Cardiac muscle cell (in vitro differentiated cells and primary cell): ENCODE results near the gene VPS39. TPM values are rescaled to one million over a fixed set of nuclear protein-coding genes. Genes with fewer than 3 reads are reported as not detected.

Source experiments
- DNase-seq, 2 donors: peaks; one replicate each; pipeline versions ENCODE4 v3.0.0 to v3.0.0-alpha.2; 2010 to 2017; ENCODE audit warnings: low read depth in 1 of 2, low spot score in 1 of 2
- H3K27ac ChIP-seq: fragments of 200-600 bp; sonication (generic); 2 replicates; pipeline ENCODE4 v1.5.1; 2016
- H3K27me3 ChIP-seq: fragments of 200-600 bp; sonication (generic); 2 replicates; pipeline ENCODE4 v1.6.0; 2016; ENCODE audit warnings: control low read depth
- H3K36me3 ChIP-seq: fragments of 200-600 bp; sonication (generic); 2 replicates; pipeline ENCODE4 v1.5.1; 2016; ENCODE audit warnings: control low read depth
- H3K4me1 ChIP-seq: fragments of 200-600 bp; sonication (generic); 2 replicates; pipeline ENCODE4 v1.8.1; 2017; ENCODE audit warnings: low read depth, mild to moderate bottlenecking, mixed run types
- H3K4me3 ChIP-seq: fragments of 200-600 bp; sonication (generic); 2 replicates; pipeline ENCODE4 v1.5.1; 2016; ENCODE audit warnings: mild to moderate bottlenecking
- H3K9me3 ChIP-seq: fragments of 200-600 bp; sonication (generic); 2 replicates; pipeline ENCODE4 v1.5.1; 2017; ENCODE audit warnings: low read depth, mild to moderate bottlenecking, control low read depth
- CTCF ChIP-seq: IDR thresholded peaks from 2 replicates; pipeline ENCODE4 v1.5.1; 2012; ENCODE audit warnings: low read depth, mild to moderate bottlenecking, low read length
- polyA plus RNA-seq: library from polyadenylated mRNA; unstranded; fragments of >200 nt; fragmentation: Nextera tagmentation; extraction: Ambion mirVana; gene quantifications from 2 replicates; pipeline ENCODE4 v1.2.1, GENCODE V29; 2016
- total RNA-seq: library from RNA; depleted of rRNA; stranded (reverse); fragments of >200 nt; gene quantifications from 2 replicates; pipeline ENCODE4 v1.2.3, GENCODE V29; 2016

Gene VPS39
- total and polyA plus RNA-seq, 2 experiments from 2014 or later = 45.7 to 56.4 TPM

GRCh38 chr15:42171122-42171521 is 37.0 kb downstream of the VPS39 start:
- Histone ChIP-seq H3K9me3 (no peaks in the 10 kb centered on the region), H3K27ac (peak overlapping the region; percentile 39), H3K4me1 (no peaks in the 10 kb centered on the region), H3K36me3 (peaks cover 59% of the 10 kb centered on the region), H3K27me3 (no peaks in the 10 kb centered on the region), H3K4me3 (no peak overlapping the region)
- no peak for DNase-seq
- no peak for TF ChIP-seq CTCF

- no peaks in the 10 kb centered on the region for H3K4me1 ChIP-seq
- H3K9me3 ChIP-seq = no peaks in the 10 kb centered on the region
- H3K27ac ChIP-seq = no peak overlapping the region
- no peaks in the 10 kb centered on the region for H3K27me3 ChIP-seq
- no peak overlapping the region for H3K4me3 ChIP-seq
- DNase-seq = no peak
- no peak for TF ChIP-seq CTCF
- peaks cover 59% of the 10 kb centered on the region for H3K36me3 ChIP-seq
Measured at GRCh38 chr15:42166225-42166940, 41.7 kb downstream of the VPS39 start.

GRCh38 chr15:42165106-42165505 is 43.0 kb downstream of the VPS39 start:
- peak in 1 of 2 donors; percentile 10 for DNase-seq
- no peak overlapping the region for H3K4me3 ChIP-seq
- H3K4me1 ChIP-seq = no peaks in the 10 kb centered on the region
- TF ChIP-seq CTCF = no peak
- H3K27ac ChIP-seq = no peak overlapping the region
- H3K36me3 ChIP-seq = peaks cover 60% of the 10 kb centered on the region
- H3K9me3 ChIP-seq = no peaks in the 10 kb centered on the region
- no peaks in the 10 kb centered on the region for H3K27me3 ChIP-seq

- TF ChIP-seq CTCF = no peak
- Histone ChIP-seq H3K4me3 (no peak overlapping the region), H3K9me3 (no peaks in the 10 kb centered on the region), H3K4me1 (peaks cover 7% of the 10 kb centered on the region), H3K36me3 (peaks cover 55% of the 10 kb centered on the region), H3K27ac (no peak overlapping the region), H3K27me3 (no peaks in the 10 kb centered on the region)
- DNase-seq = no peak
Measured at GRCh38 chr15:42163947-42164550, 44.1 kb downstream of the VPS39 start.

- Histone ChIP-seq H3K9me3 (no peaks in the 10 kb centered on the region), H3K4me3 (no peak overlapping the region), H3K4me1 (peaks cover 13% of the 10 kb centered on the region), H3K27ac (no peak overlapping the region), H3K36me3 (peaks cover 50% of the 10 kb centered on the region), H3K27me3 (no peaks in the 10 kb centered on the region)
- TF ChIP-seq CTCF = no peak
- no peak for DNase-seq
Measured at GRCh38 chr15:42163291-42163690, 44.8 kb downstream of the VPS39 start.
